GM12892 (cell line): ENCODE measurements around the gene CMTM8.

ENCODE experiments used
- POLR2A ChIP-seq: IDR thresholded peaks from 2 replicates; pipeline ENCODE4 v1.6.1; 2011; ENCODE audit warnings: low read depth, low read length, control low read depth
- POLR2AphosphoS5 ChIP-seq: IDR thresholded peaks from 2 replicates; pipeline ENCODE4 v1.6.1; 2011; ENCODE audit warnings: low read depth, low read length, control low read depth

DNA sequence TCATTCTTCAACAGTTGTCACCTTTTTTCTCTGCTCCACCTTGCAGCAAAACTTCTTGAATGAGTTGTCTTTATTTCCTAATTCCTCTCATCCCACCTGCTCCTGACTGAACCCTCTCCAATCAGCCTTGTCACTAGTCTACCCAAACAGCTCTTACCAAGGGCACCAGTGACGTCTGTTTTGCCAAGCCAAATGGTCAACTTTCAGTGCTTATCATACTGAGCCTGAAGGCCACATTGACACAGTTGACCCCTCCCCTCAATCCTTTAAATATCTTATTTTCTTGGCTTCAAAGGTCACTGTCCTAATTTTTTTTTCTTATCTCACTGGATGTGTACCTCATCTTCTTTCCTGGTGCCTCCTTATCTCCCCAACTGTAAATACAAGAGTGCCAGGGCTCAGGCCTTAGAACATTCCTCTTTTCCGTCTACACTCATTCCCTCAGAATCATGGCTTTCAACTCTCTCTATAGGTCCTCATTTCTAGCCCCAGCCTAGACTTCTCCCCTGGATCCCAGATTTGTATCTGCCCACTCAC is 43.2 kb downstream of the CMTM8 start:
- no peak for TF ChIP-seq POLR2A
- TF ChIP-seq POLR2AphosphoS5: no peak
